HFFc6 (cell line): Measurements from ENCODE around the gene DRD4. TPM values are rescaled to one million over a fixed set of nuclear protein-coding genes. Genes with fewer than 3 reads are reported as not detected.

Experiments used
- DNase-seq: peaks from one replicate; pipeline ENCODE4 v3.0.0-alpha.2; 2018
- H3K27ac Mint-ChIP-seq: 2 replicates; pipeline ENCODE4 v1.8.0; 2020; ENCODE audit warnings: mild to moderate bottlenecking, mixed read lengths
- H3K27me3 Mint-ChIP-seq: 2 replicates; pipeline ENCODE4 v1.8.0; 2021; ENCODE audit warnings: mild to moderate bottlenecking, moderate library complexity, mixed read lengths; ENCODE audit not compliant: insufficient read depth
- H3K36me3 Mint-ChIP-seq: 2 replicates; pipeline ENCODE4 v1.8.0; 2021; ENCODE audit warnings: low read depth, mixed read lengths
- H3K4me1 Mint-ChIP-seq: 2 replicates; pipeline ENCODE4 v1.8.0; 2020; ENCODE audit warnings: low read depth, mixed read lengths
- H3K4me3 Mint-ChIP-seq: 2 replicates; pipeline ENCODE4 v1.8.0; 2020; ENCODE audit warnings: mild to moderate bottlenecking, moderate library complexity, mixed read lengths
- H3K9me3 Mint-ChIP-seq: 2 replicates; pipeline ENCODE4 v1.8.0; 2020; ENCODE audit warnings: mild to moderate bottlenecking, mixed read lengths
- CTCF ChIP-seq: fragments of 200-600 bp; sonication (generic); IDR thresholded peaks from 2 replicates; pipeline ENCODE4 v1.5.0; 2021; ENCODE audit warnings: antibody characterized with exemption, mild to moderate bottlenecking
- total RNA-seq, 6 experiments: library from RNA; stranded (reverse); fragmentation: NEBNext Ultra II Directional; extraction: Animal tissue kit (Norgen Biotek cat#: 25700); gene quantifications; 2 replicates in 1 of 6; 3 replicates in 5 of 6; pipeline ENCODE4 v1.2.3, GENCODE V29; 2021

DRD4 gene
- total RNA-seq, 6 experiments from 2014 or later: 0.14 to 0.61 (median 0.38) TPM

DNA sequence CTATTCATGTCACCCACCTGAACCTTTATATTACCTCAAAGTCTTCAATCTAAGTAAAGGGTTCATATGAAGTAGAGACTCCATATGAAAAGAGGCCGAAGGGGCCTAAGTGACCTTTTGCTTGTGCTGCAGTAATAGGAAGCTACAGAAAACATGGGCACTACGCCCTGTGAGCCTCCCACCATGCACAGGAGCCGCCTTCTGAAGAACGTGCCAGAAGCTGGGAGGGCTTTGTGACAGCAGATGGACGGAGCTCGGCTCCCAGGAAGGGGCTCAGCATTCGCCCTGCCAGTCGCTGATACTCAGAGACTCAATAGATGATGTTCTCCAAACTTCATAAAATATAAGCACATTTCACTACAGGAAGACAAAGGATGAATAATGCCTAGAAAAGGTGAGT lies 36.8 kb downstream of the DRD4 start:
- Mint-ChIP-seq H3K4me1 (no peaks in the 10 kb centered on the region), H3K9me3 (no peaks in the 10 kb centered on the region), H3K27ac (no peak overlapping the region), H3K36me3 (peaks cover 16% of the 10 kb centered on the region), H3K4me3 (no peak overlapping the region), H3K27me3 (no peaks in the 10 kb centered on the region; the same call in 1 of the 2 replicates)
- no peak for DNase-seq
- no peak for TF ChIP-seq CTCF

GRCh38 chr11:674406-674805 lies 37.3 kb downstream of the DRD4 start:
- Mint-ChIP-seq H3K27me3 (no peaks in the 10 kb centered on the region; the same call in 1 of the 2 replicates), H3K9me3 (no peaks in the 10 kb centered on the region), H3K4me1 (no peaks in the 10 kb centered on the region), H3K36me3 (peaks cover 16% of the 10 kb centered on the region), H3K27ac (no peak overlapping the region), H3K4me3 (no peak overlapping the region)
- no peak for TF ChIP-seq CTCF
- no peak for DNase-seq

GRCh38 chr11:678297-678696 lies 41.2 kb downstream of the DRD4 start:
- no peaks in the 10 kb centered on the region; the same call in 1 of the 2 replicates for H3K27me3 Mint-ChIP-seq
- no peak overlapping the region for H3K4me3 Mint-ChIP-seq
- peaks cover 20% of the 10 kb centered on the region for H3K36me3 Mint-ChIP-seq
- no peaks in the 10 kb centered on the region for H3K9me3 Mint-ChIP-seq
- H3K27ac Mint-ChIP-seq: no peak overlapping the region
- no peak for DNase-seq
- TF ChIP-seq CTCF: no peak
- H3K4me1 Mint-ChIP-seq: no peaks in the 10 kb centered on the region

DNA sequence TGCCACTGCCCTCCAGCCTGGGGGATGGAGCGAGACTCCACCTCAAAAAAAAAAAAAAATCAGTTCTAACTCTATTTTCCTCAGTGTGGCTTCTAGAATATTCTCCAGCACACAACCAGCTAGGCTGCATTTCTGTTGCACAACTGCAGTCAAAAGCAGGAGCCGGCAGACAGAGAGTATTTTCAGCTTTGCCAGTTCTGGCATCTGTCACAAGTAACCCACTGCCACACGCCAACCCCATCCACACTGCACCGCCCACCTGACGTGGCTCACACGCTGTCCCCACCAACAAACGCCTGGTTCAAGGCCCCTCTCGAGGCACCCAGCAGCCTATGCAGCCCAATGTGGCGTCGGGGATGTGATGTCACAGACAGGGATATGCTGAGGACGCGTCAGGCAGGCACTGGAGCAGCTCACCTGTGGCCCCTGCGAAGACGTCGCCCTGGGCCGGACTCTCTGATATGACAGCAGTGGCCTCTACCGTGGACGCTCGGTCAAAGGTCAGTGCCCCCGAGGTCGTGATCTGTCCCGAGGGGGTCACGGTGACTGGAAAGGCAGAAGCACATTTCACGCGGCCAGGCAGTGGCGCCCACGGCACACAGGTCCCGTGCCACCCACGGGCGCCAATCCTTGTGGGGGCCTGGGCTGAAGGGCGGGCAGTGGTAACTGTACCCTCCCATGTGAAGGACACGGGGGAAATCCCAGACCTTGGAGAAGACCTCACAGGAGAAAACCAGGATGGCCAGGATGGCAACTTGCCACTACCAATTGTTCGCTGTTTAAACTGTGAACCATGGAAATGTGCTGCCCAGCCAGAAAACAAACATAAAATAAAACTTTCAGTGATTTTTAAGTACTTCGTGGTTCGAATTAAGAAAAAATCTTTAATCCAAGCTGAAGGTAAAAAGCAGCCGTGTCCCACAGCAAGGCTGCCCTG lies 42.5 kb downstream of the DRD4 start:
- no peaks in the 10 kb centered on the region for H3K9me3 Mint-ChIP-seq
- no peaks in the 10 kb centered on the region for H3K4me1 Mint-ChIP-seq
- no peak for TF ChIP-seq CTCF
- H3K27me3 Mint-ChIP-seq: no peaks in the 10 kb centered on the region; the same call in 1 of the 2 replicates
- no peak for DNase-seq
- H3K4me3 Mint-ChIP-seq: no peak overlapping the region
- H3K36me3 Mint-ChIP-seq: peaks cover 26% of the 10 kb centered on the region
- H3K27ac Mint-ChIP-seq: no peak overlapping the region

DNA sequence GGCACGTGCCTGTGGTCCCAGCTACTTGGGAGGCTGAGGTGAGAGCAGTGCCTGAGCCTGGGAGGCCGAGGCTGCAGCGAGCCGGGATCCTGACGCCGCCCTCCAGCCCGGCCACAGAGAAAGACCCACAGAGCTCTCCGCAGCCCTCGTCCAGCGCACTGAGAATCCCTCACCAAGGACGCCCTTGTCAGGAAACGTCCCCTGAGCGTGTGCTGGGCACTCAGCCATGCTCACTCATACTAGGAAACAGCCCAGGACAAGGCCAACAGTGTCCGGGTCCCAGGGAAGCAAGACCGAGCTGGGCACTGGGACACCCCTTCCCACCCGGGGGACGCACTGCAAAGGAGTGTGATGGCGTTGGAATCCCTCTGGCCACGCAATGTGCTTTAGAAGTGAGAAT lies 43.4 kb downstream of the DRD4 start:
- TF ChIP-seq CTCF: no peak
- Mint-ChIP-seq H3K4me1 (no peaks in the 10 kb centered on the region), H3K4me3 (no peak overlapping the region), H3K36me3 (peaks cover 27% of the 10 kb centered on the region), H3K27ac (no peak overlapping the region), H3K9me3 (no peaks in the 10 kb centered on the region), H3K27me3 (no peaks in the 10 kb centered on the region; the same call in 1 of the 2 replicates)
- DNase-seq: no peak
